GM10266 (cell line): ENCODE measurements around the gene NR2E1.
A peak's percentile ranks its signal among the peaks of the same experiment; 100 is the strongest.

Source experiments
- DNase-seq: peaks from one replicate; pipeline ENCODE4 v3.0.0; 2012; ENCODE audit errors: extremely low spot score
- CTCF ChIP-seq: IDR thresholded peaks from 2 replicates; pipeline ENCODE4 v1.5.1; 2012; ENCODE audit warnings: mild to moderate bottlenecking, low read depth; ENCODE audit not compliant: control insufficient read depth, insufficient read depth; ENCODE audit errors: missing control alignments

NR2E1 gene

GRCh38 chr6:108157234-108157980 lies 8.4 kb upstream of the NR2E1 start:
- TF ChIP-seq CTCF: no peak
- no peak for DNase-seq

- DNase-seq: no peak
These were observed 7.8 kb upstream of the NR2E1 start for GRCh38 chr6:108157981-108158525.

GRCh38 chr6:108159981-108160380 lies 5.8 kb upstream of the NR2E1 start:
- no peak for TF ChIP-seq CTCF
- DNase-seq: no peak

More at GRCh38 chr6:108157981-108158525, 7.8 kb upstream of the NR2E1 start:
- no peak for TF ChIP-seq CTCF

GRCh38 chr6:108161724-108162282 lies 4.0 kb upstream of the NR2E1 start:
- TF ChIP-seq CTCF: no peak
- no peak for DNase-seq

- no peak for DNase-seq
- TF ChIP-seq CTCF: peak; percentile 3
These were observed 2.6 kb upstream of the NR2E1 start for GRCh38 chr6:108163267-108163643.

- peak; percentile 17 for DNase-seq
- TF ChIP-seq CTCF: no peak
These were observed 1.9 kb upstream of the NR2E1 start for GRCh38 chr6:108163644-108164542.

- no peak for DNase-seq
- no peak for TF ChIP-seq CTCF
These were observed 1.3 kb upstream of the NR2E1 start for GRCh38 chr6:108164543-108164814.
